ENCODE measurements around the gene ERBB4. TPM values are rescaled to one million over a fixed set of nuclear protein-coding genes. Genes with fewer than 3 reads are reported as not detected.

Gene ERBB4
- polyA plus RNA-seq, 4 donors: 2.2 to 63.3 (median 45.5) TPM

- DNase-seq (ENCODE audit: low read depth in 4 of 4, low spot score in 3 of 4): no peak
Measured at GRCh38 chr2:211328126-211328525, 1210.5 kb downstream of the ERBB4 start.

Measured in left renal pelvis (tissue), 4 donors.